Adipocyte (in vitro differentiated cells): Measurements from ENCODE around the gene PCED1B.

Experiments
- DNase-seq: peaks from one replicate; pipeline ENCODE4 v3.0.0-alpha.2; 2015; ENCODE audit warnings: low read depth
- H3K27me3 ChIP-seq: replicated peaks from 2 replicates; pipeline ENCODE4 v1.7.0; 2013; ENCODE audit warnings: mild to moderate bottlenecking, low read length, moderate library complexity; ENCODE audit not compliant: control insufficient read depth, insufficient read depth
- H3K36me3 ChIP-seq: 2 replicates; pipeline ENCODE4 v1.7.0; 2013; ENCODE audit warnings: low read length, mild to moderate bottlenecking, moderate library complexity; ENCODE audit not compliant: control insufficient read depth, insufficient read depth, severe bottlenecking
- H3K4me1 ChIP-seq: 2 replicates; pipeline ENCODE4 v1.7.0; 2013; ENCODE audit warnings: mild to moderate bottlenecking, low read length, moderate library complexity; ENCODE audit not compliant: control insufficient read depth, insufficient read depth
- H3K4me3 ChIP-seq: 2 replicates; pipeline ENCODE4 v1.7.0; 2013; ENCODE audit warnings: mild to moderate bottlenecking, low read length, moderate library complexity
- H3K9ac ChIP-seq: 2 replicates; pipeline ENCODE4 v1.7.0; 2013; ENCODE audit warnings: mild to moderate bottlenecking, low read length, moderate library complexity
- H3K9me3 ChIP-seq: 2 replicates; pipeline ENCODE4 v1.7.0; 2013; ENCODE audit warnings: mild to moderate bottlenecking, low read length, moderate library complexity; ENCODE audit not compliant: control insufficient read depth

The PCED1B gene

GRCh38 chr12:47126246-47126645, 46.8 kb downstream of the PCED1B start:
- H3K27me3 ChIP-seq, result no peaks in the 10 kb centered on the region
- no peaks in the 10 kb centered on the region for H3K9me3 ChIP-seq
- no peak for DNase-seq
- no peak overlapping the region for H3K4me3 ChIP-seq
- H3K36me3 ChIP-seq, result no peaks in the 10 kb centered on the region
- H3K4me1 ChIP-seq, result peaks cover 11% of the 10 kb centered on the region
- no peak overlapping the region for H3K9ac ChIP-seq

GRCh38 chr12:47131011-47131410, 51.6 kb downstream of the PCED1B start:
- H3K36me3 ChIP-seq, result no peaks in the 10 kb centered on the region

GRCh38 chr12:47134005-47134404, 54.6 kb downstream of the PCED1B start:
- no peak overlapping the region for H3K9ac ChIP-seq
- no peaks in the 10 kb centered on the region for H3K9me3 ChIP-seq
- H3K36me3 ChIP-seq, result no peaks in the 10 kb centered on the region
- no peaks in the 10 kb centered on the region for H3K4me1 ChIP-seq
- DNase-seq, result peak; percentile 41
- H3K4me3 ChIP-seq, result no peak overlapping the region
- H3K27me3 ChIP-seq, result no peaks in the 10 kb centered on the region

More at GRCh38 chr12:47131011-47131410, 51.6 kb downstream of the PCED1B start:
- H3K4me3 ChIP-seq, result no peak overlapping the region
- DNase-seq, result no peak
- no peak overlapping the region for H3K9ac ChIP-seq
- no peaks in the 10 kb centered on the region for H3K4me1 ChIP-seq
- no peaks in the 10 kb centered on the region for H3K9me3 ChIP-seq
- H3K27me3 ChIP-seq, result no peaks in the 10 kb centered on the region

- H3K4me3 ChIP-seq, result no peak overlapping the region
- no peaks in the 10 kb centered on the region for H3K36me3 ChIP-seq
- no peaks in the 10 kb centered on the region for H3K4me1 ChIP-seq
Observed at GRCh38 chr12:47135578-47135977, 56.2 kb downstream of the PCED1B start.

GRCh38 chr12:47139000-47139681, 59.7 kb downstream of the PCED1B start:
- no peak overlapping the region for H3K9ac ChIP-seq
- no peaks in the 10 kb centered on the region for H3K27me3 ChIP-seq
- no peaks in the 10 kb centered on the region for H3K36me3 ChIP-seq
- no peak overlapping the region for H3K4me3 ChIP-seq
- no peaks in the 10 kb centered on the region for H3K4me1 ChIP-seq
- DNase-seq, result no peak
- peaks cover 7% of the 10 kb centered on the region for H3K9me3 ChIP-seq

More at GRCh38 chr12:47135578-47135977, 56.2 kb downstream of the PCED1B start:
- Histone ChIP-seq H3K9me3 (no peaks in the 10 kb centered on the region), H3K9ac (no peak overlapping the region), H3K27me3 (no peaks in the 10 kb centered on the region)
- no peak for DNase-seq

GRCh38 chr12:47141459-47141858, 62.0 kb downstream of the PCED1B start:
- no peak overlapping the region for H3K9ac ChIP-seq
- no peaks in the 10 kb centered on the region for H3K36me3 ChIP-seq
- H3K4me3 ChIP-seq, result no peak overlapping the region
- no peaks in the 10 kb centered on the region for H3K27me3 ChIP-seq
- no peak for DNase-seq
- H3K4me1 ChIP-seq, result no peaks in the 10 kb centered on the region
- peaks cover 7% of the 10 kb centered on the region for H3K9me3 ChIP-seq

- peaks cover 7% of the 10 kb centered on the region for H3K9me3 ChIP-seq
- H3K36me3 ChIP-seq, result no peaks in the 10 kb centered on the region
- H3K4me1 ChIP-seq, result no peaks in the 10 kb centered on the region
- no peak for DNase-seq
- H3K4me3 ChIP-seq, result no peak overlapping the region
- no peak overlapping the region for H3K9ac ChIP-seq
- H3K27me3 ChIP-seq, result no peaks in the 10 kb centered on the region
Observed at GRCh38 chr12:47144769-47145168, 65.3 kb downstream of the PCED1B start.

DNA sequence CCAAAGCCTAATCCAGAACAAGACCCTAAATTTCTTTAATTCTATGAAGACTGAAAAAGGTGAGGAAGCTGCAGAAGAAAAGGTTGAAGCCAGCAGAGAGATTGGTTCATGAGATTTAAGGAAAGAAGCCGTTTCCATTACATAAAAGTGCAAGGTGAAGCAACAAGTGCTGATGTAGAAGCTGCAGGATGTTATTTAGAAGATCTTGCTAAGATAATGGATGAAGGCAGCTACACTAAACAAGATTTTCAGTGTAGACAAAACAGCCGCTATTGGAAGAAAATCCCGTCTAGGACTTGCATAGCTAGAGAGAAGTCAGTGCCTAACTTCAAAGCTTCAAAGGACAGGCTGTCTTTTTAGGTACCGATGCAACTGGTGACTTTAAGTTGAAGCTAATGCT, 65.8 kb downstream of the PCED1B start:
- Histone ChIP-seq H3K36me3 (no peaks in the 10 kb centered on the region), H3K27me3 (no peaks in the 10 kb centered on the region), H3K4me3 (no peak overlapping the region), H3K9ac (no peak overlapping the region), H3K9me3 (peaks cover 7% of the 10 kb centered on the region), H3K4me1 (no peaks in the 10 kb centered on the region)
- no peak for DNase-seq

- Histone ChIP-seq H3K36me3 (no peaks in the 10 kb centered on the region), H3K9me3 (peaks cover 12% of the 10 kb centered on the region), H3K4me3 (no peak overlapping the region), H3K4me1 (no peaks in the 10 kb centered on the region), H3K27me3 (no peaks in the 10 kb centered on the region), H3K9ac (no peak overlapping the region)
- no peak for DNase-seq
Observed at GRCh38 chr12:47147739-47148138, 68.3 kb downstream of the PCED1B start.

- peaks cover 4% of the 10 kb centered on the region for H3K9me3 ChIP-seq
- DNase-seq, result no peak
- no peaks in the 10 kb centered on the region for H3K4me1 ChIP-seq
Observed at GRCh38 chr12:47149146-47149545, 69.7 kb downstream of the PCED1B start.

DNA sequence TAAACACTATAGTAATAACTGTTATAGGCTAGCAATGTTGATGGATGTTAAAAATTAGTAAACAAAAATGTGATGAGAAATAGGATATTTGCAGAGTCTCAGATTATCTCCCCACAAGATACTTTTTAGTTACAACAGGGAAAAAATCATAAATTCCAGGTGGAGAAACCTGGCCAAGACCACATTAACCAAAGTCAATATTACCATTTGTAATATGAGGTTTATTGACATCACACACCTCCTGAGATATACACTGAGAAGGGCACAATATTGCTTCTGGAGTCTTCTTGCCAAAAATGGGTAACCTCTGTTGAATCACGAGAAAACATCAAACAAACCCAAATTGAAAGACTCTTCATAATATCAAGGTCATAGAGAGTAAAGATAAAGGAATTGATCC, 72.7 kb downstream of the PCED1B start:
- H3K36me3 ChIP-seq, result no peaks in the 10 kb centered on the region
- H3K4me3 ChIP-seq, result no peak overlapping the region
- peaks cover 4% of the 10 kb centered on the region for H3K9me3 ChIP-seq
- peaks cover 4% of the 10 kb centered on the region for H3K4me1 ChIP-seq
- H3K27me3 ChIP-seq, result no peaks in the 10 kb centered on the region
- no peak overlapping the region for H3K9ac ChIP-seq
- no peak for DNase-seq

More at GRCh38 chr12:47149146-47149545, 69.7 kb downstream of the PCED1B start:
- Histone ChIP-seq H3K36me3 (no peaks in the 10 kb centered on the region), H3K9ac (no peak overlapping the region), H3K27me3 (no peaks in the 10 kb centered on the region), H3K4me3 (no peak overlapping the region)
